Glutamatergic neuron (in vitro differentiated cells): Measurements from ENCODE around the gene ADO. TPM values are rescaled to one million over a fixed set of nuclear protein-coding genes. Genes with fewer than 3 reads are reported as not detected.
"Not testable (repeated sequence)": the region's sequence is repeated elsewhere in the genome, so short reads cannot be mapped to it uniquely, and the experiment has no call there.

Experiments
- DNase-seq: peaks from one replicate; pipeline ENCODE4 v3.0.0; 2022
- H3K27ac Mint-ChIP-seq: one replicate; pipeline ENCODE4 v1.8.0; 2020; ENCODE audit warnings: mild to moderate bottlenecking, mixed read lengths, inconsistent platforms; ENCODE audit not compliant: unreplicated experiment
- H3K27me3 Mint-ChIP-seq: one replicate; pipeline ENCODE4 v1.8.0; 2020; ENCODE audit warnings: mild to moderate bottlenecking, moderate library complexity, mixed read lengths, inconsistent platforms; ENCODE audit not compliant: unreplicated experiment
- H3K36me3 Mint-ChIP-seq: one replicate; pipeline ENCODE4 v1.8.0; 2020; ENCODE audit warnings: mild to moderate bottlenecking, mixed read lengths, inconsistent platforms; ENCODE audit not compliant: unreplicated experiment
- H3K4me1 Mint-ChIP-seq: one replicate; pipeline ENCODE4 v1.8.0; 2020; ENCODE audit warnings: mild to moderate bottlenecking, low read depth, mixed read lengths, inconsistent platforms; ENCODE audit not compliant: unreplicated experiment
- H3K4me3 Mint-ChIP-seq: one replicate; pipeline ENCODE4 v1.8.0; 2020; ENCODE audit warnings: mild to moderate bottlenecking, mixed read lengths, inconsistent platforms; ENCODE audit not compliant: unreplicated experiment
- H3K9me3 Mint-ChIP-seq: one replicate; pipeline ENCODE4 v1.8.0; 2020; ENCODE audit warnings: mild to moderate bottlenecking, moderate library complexity, mixed read lengths, inconsistent platforms; ENCODE audit not compliant: unreplicated experiment
- CTCF ChIP-seq: fragments of 200-600 bp; sonication (generic); IDR thresholded peaks from one replicate; pipeline ENCODE4 v1.5.0; 2021; ENCODE audit not compliant: partially characterized antibody, unreplicated experiment
- total RNA-seq: library from RNA; stranded (reverse); fragmentation: NEBNext Ultra II Directional; extraction: Animal tissue kit (Norgen Biotek cat#: 25700); gene quantifications from one replicate; pipeline ENCODE4 v1.2.1, GENCODE V29; 2021; ENCODE audit not compliant: unreplicated experiment

The ADO gene
- total RNA-seq, 1 donor from 2014 or later, result 32.5 TPM

- Mint-ChIP-seq H3K27me3 (no peaks in the 10 kb centered on the region), H3K27ac (no peak overlapping the region), H3K4me1 (no peaks in the 10 kb centered on the region), H3K36me3 (peaks cover 5% of the 10 kb centered on the region), H3K9me3 (no peaks in the 10 kb centered on the region), H3K4me3 (no peak overlapping the region)
- TF ChIP-seq CTCF, result no peak
- DNase-seq, result no peak
Observed at GRCh38 chr10:62779487-62780248, 24.9 kb upstream of the ADO start.

DNA sequence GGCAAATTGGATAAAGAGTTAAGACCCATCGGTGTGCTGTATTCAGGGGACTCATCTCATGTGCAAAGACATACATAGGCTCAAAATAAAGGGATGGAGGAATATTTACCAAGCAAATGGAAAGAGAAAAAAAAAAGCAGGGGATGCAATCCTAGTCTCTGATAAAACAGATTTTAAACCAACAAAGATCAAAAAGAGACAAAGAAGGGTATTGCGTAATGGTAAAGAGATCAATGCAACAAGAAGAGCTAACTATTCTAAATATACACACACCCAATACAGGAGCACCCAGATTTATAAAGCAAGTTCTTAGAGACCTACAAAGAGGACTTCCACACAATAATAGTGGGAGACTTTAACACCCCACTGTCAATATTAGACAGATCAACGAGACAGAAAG is 20.0 kb upstream of the ADO start:
- not testable (repeated sequence) for DNase-seq, H3K9me3 Mint-ChIP-seq
- peaks cover 12% of the 10 kb centered on the region for H3K36me3 Mint-ChIP-seq

DNA sequence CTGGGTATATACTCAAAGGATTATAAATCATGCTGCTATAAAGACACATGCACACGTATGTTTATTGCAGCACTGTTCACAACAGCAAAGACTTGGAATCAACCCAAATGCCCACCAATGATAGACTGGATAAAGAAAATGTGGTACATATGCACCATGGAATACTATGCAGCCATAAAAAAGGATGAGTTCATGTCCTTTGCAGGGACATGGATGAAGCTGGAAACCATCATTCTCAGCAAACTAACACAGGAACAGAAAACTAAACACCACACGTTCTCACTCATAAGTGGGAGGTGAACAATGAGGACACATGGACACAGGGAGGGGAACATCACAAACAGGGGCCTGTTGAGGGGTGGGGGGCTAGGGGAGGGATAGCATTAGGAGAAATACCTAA is 16.2 kb upstream of the ADO start:
- H3K27ac Mint-ChIP-seq, H3K4me3 Mint-ChIP-seq, H3K4me1 Mint-ChIP-seq, H3K27me3 Mint-ChIP-seq, DNase-seq, H3K9me3 Mint-ChIP-seq: not testable (repeated sequence)
- H3K36me3 Mint-ChIP-seq, result peaks cover 12% of the 10 kb centered on the region

More for the DNA sequence above, 20.0 kb upstream of the ADO start:
- not testable (repeated sequence) for H3K4me3 Mint-ChIP-seq, H3K27me3 Mint-ChIP-seq, H3K27ac Mint-ChIP-seq, H3K4me1 Mint-ChIP-seq

DNA sequence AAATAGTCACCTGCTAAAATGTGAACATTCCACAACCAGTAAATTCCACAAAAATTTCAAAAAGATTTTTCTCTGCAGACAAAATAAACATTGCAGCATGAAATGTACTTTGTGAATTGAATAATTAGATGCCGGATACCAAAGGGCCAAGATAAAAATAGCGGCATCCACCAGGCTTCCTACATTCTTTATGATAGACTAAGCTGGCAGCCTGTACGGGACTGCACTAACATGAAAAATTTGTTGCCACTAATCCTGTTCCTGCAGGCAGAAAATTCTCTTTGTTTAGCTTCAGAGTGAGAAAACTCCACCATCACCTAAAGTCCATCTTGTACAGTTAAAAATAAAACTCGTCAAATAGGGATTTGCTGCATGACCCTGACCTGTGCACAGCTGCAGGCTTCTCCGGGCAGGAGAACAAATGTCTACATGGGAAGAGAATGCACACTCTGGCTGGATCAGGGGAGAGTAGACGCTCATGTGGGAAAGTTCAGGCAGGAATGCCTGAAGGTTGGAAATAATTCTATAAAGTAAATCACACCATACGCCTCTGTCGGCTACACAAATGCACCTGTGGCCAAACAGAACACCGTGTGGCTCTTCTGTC is 15.6 kb upstream of the ADO start:
- H3K27ac Mint-ChIP-seq, result no peak overlapping the region
- H3K27me3 Mint-ChIP-seq, result peaks cover 2% of the 10 kb centered on the region
- DNase-seq, result no peak
- no peak for TF ChIP-seq CTCF
- peaks cover 9% of the 10 kb centered on the region for H3K9me3 Mint-ChIP-seq
- H3K4me1 Mint-ChIP-seq, result no peaks in the 10 kb centered on the region
- no peak overlapping the region for H3K4me3 Mint-ChIP-seq
- peaks cover 12% of the 10 kb centered on the region for H3K36me3 Mint-ChIP-seq

- peaks cover 6% of the 10 kb centered on the region for H3K9me3 Mint-ChIP-seq
Observed at GRCh38 chr10:62790019-62790555, 14.4 kb upstream of the ADO start.

More at GRCh38 chr10:62790019-62790555, 14.4 kb upstream of the ADO start:
- no peak for TF ChIP-seq CTCF
- Mint-ChIP-seq H3K4me1 (no peaks in the 10 kb centered on the region), H3K27me3 (peaks cover 2% of the 10 kb centered on the region), H3K36me3 (peaks cover 3% of the 10 kb centered on the region), H3K27ac (no peak overlapping the region), H3K4me3 (no peak overlapping the region)
- no peak for DNase-seq
